ENCODE results near the gene SAMD9L.
A peak's percentile ranks its signal among the peaks of the same experiment; 100 is the strongest.

SAMD9L gene

GRCh38 chr7:93148144-93148543 lies at the start of gene SAMD9L:
Gene SAMD9L (minus strand): TSS chr7:93148385. CDS start chr7:93135971, 12,414 bp downstream.
- DNase-seq (ENCODE audit: low spot score): peak; percentile 40

GRCh38 chr7:93196336-93196735 lies 48.2 kb upstream of the SAMD9L start:
- DNase-seq (ENCODE audit: low spot score): no peak

GRCh38 chr7:93194386-93194785 lies 46.2 kb upstream of the SAMD9L start:
- no peak for DNase-seq (ENCODE audit: low spot score)

GRCh38 chr7:93188870-93189634 lies 40.9 kb upstream of the SAMD9L start:
- no peak for DNase-seq (ENCODE audit: low spot score)

GRCh38 chr7:93185303-93186027 lies 37.3 kb upstream of the SAMD9L start:
- DNase-seq (ENCODE audit: low spot score): no peak

- DNase-seq (ENCODE audit: low spot score): no peak
Observed at GRCh38 chr7:93179173-93179572, 31.0 kb upstream of the SAMD9L start.

GRCh38 chr7:93178213-93178612 lies 30.0 kb upstream of the SAMD9L start:
- no peak for DNase-seq (ENCODE audit: low spot score)

GRCh38 chr7:93176992-93177580 lies 28.9 kb upstream of the SAMD9L start:
- DNase-seq (ENCODE audit: low spot score): no peak

GRCh38 chr7:93175219-93175618 lies 27.0 kb upstream of the SAMD9L start:
- DNase-seq (ENCODE audit: low spot score): no peak

GRCh38 chr7:93172683-93173082 lies 24.5 kb upstream of the SAMD9L start:
- DNase-seq (ENCODE audit: low spot score): no peak

- no peak for DNase-seq (ENCODE audit: low spot score)
Observed at GRCh38 chr7:93171606-93172226, 23.5 kb upstream of the SAMD9L start.

GRCh38 chr7:93165447-93165846 lies 17.3 kb upstream of the SAMD9L start:
- DNase-seq (ENCODE audit: low spot score): peak; percentile 26

- no peak for DNase-seq (ENCODE audit: low spot score)
Observed at GRCh38 chr7:93164766-93165165, 16.6 kb upstream of the SAMD9L start.

- no peak for DNase-seq (ENCODE audit: low spot score)
Observed at GRCh38 chr7:93161181-93161762, 13.1 kb upstream of the SAMD9L start.

GRCh38 chr7:93160410-93160809 lies 12.2 kb upstream of the SAMD9L start:
- no peak for DNase-seq (ENCODE audit: low spot score)

GRCh38 chr7:93159490-93159889 lies 11.3 kb upstream of the SAMD9L start:
- no peak for DNase-seq (ENCODE audit: low spot score)

GRCh38 chr7:93156884-93157283 lies 8.7 kb upstream of the SAMD9L start:
- no peak for DNase-seq (ENCODE audit: low spot score)

- no peak for DNase-seq (ENCODE audit: low spot score)
Observed at GRCh38 chr7:93150200-93150835, 2.1 kb upstream of the SAMD9L start.

GRCh38 chr7:93148727-93149126 lies 542 bp upstream of the SAMD9L start:
- no peak for DNase-seq (ENCODE audit: low spot score)

- DNase-seq (ENCODE audit: low spot score): peak; percentile 65
Observed at GRCh38 chr7:93147363-93147762, 822 bp downstream of the SAMD9L start.

- DNase-seq (ENCODE audit: low spot score): peak; percentile 10
Observed at GRCh38 chr7:93146472-93147141, 1.6 kb downstream of the SAMD9L start.
